Measurements from ENCODE around the gene GCM1.

DNA sequence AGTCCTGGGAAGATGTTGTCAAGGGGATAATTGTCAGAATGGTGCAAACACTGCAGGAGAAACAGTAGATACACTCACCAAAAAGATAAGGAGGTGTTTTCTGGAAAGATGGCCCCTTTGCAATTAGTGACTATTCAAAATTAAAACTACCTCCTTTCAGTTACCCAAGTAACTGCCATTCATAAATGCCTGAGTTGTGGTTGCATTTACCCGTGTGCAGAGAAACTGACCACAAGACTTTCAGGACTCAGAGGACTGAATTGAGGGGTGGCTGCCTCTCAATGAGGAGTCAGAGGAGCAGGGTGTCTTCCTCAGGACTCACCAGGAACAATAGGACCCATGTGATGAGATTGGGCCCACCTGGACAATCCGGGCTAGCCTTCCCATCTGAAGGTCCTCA, 39.0 kb downstream of the GCM1 start:
- TF ChIP-seq YY1 (IDR thresholded peaks at IDR 0.05) (no peak), RAD21 (IDR thresholded peaks at IDR 0.05) (no peak), JUND (IDR thresholded peaks at IDR 0.05) (no peak), GABPA (IDR thresholded peaks at IDR 0.05 in 1 of 2, conservative IDR thresholded peaks at IDR 0.05 in 1 of 2) (no peak)
- TF ChIP-seq, protein P1, sequence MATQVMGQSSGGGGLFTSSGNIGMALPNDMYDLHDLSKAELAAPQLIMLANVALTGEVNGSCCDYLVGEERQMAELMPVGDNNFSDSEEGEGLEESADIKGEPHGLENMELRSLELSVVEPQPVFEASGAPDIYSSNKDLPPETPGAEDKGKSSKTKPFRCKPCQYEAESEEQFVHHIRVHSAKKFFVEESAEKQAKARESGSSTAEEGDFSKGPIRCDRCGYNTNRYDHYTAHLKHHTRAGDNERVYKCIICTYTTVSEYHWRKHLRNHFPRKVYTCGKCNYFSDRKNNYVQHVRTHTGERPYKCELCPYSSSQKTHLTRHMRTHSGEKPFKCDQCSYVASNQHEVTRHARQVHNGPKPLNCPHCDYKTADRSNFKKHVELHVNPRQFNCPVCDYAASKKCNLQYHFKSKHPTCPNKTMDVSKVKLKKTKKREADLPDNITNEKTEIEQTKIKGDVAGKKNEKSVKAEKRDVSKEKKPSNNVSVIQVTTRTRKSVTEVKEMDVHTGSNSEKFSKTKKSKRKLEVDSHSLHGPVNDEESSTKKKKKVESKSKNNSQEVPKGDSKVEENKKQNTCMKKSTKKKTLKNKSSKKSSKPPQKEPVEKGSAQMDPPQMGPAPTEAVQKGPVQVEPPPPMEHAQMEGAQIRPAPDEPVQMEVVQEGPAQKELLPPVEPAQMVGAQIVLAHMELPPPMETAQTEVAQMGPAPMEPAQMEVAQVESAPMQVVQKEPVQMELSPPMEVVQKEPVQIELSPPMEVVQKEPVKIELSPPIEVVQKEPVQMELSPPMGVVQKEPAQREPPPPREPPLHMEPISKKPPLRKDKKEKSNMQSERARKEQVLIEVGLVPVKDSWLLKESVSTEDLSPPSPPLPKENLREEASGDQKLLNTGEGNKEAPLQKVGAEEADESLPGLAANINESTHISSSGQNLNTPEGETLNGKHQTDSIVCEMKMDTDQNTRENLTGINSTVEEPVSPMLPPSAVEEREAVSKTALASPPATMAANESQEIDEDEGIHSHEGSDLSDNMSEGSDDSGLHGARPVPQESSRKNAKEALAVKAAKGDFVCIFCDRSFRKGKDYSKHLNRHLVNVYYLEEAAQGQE (IDR thresholded peaks at IDR 0.05): no peak
- TF ChIP-seq, protein P2, sequence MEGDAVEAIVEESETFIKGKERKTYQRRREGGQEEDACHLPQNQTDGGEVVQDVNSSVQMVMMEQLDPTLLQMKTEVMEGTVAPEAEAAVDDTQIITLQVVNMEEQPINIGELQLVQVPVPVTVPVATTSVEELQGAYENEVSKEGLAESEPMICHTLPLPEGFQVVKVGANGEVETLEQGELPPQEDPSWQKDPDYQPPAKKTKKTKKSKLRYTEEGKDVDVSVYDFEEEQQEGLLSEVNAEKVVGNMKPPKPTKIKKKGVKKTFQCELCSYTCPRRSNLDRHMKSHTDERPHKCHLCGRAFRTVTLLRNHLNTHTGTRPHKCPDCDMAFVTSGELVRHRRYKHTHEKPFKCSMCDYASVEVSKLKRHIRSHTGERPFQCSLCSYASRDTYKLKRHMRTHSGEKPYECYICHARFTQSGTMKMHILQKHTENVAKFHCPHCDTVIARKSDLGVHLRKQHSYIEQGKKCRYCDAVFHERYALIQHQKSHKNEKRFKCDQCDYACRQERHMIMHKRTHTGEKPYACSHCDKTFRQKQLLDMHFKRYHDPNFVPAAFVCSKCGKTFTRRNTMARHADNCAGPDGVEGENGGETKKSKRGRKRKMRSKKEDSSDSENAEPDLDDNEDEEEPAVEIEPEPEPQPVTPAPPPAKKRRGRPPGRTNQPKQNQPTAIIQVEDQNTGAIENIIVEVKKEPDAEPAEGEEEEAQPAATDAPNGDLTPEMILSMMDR (IDR thresholded peaks at IDR 0.05; ENCODE audit: low read depth, low read length, missing input control): no peak

Measured in liver (tissue), 3 donors.